Retina (tissue), 1 donor: ENCODE results near the gene SYT2.

Experiments
- DNase-seq: peaks from one replicate; pipeline ENCODE4 v3.0.0-alpha.2; 2016

Gene SYT2

GRCh38 chr1:202703191-202703590 lies 7.1 kb downstream of the SYT2 start:
- DNase-seq: no peak

DNA sequence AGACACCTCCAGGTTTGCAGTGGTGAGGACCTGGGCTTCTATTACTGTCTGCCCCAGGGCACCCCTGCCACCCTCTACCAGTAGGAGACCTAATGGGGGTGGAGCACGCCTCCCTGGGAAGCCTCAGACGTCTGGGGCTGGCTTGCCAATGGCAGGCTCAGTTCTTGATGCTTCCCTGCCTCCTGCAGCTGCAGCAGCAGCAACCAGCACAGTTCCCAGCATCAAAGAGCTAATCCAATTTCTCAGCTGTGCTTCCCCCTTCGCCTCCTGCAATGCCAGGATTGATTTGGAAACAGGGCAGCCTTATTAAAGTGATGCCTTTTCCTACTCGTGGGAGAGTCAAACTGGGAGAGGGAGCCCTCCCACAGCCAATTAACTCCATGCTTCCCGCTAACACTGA lies 8.2 kb downstream of the SYT2 start:
- no peak for DNase-seq

DNA sequence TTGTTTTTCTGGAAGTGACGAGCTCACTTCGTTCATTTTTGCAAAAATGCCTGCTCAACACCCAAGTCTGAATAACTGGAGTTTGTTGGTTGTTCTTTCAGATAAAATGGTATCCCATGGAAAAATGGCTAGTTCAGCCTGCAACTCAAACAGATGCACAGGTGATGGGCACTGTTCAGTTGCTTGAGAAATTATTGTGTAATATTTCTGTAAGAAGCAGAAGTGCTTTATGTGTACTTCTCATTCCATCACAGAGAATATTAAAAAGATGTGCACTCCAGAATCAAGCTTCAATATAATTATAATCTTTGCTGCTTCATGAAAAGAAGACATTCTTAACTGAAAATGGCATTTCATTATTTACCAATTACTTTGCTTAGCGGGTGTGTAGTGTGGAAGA lies 9.1 kb downstream of the SYT2 start:
- DNase-seq: no peak

DNA sequence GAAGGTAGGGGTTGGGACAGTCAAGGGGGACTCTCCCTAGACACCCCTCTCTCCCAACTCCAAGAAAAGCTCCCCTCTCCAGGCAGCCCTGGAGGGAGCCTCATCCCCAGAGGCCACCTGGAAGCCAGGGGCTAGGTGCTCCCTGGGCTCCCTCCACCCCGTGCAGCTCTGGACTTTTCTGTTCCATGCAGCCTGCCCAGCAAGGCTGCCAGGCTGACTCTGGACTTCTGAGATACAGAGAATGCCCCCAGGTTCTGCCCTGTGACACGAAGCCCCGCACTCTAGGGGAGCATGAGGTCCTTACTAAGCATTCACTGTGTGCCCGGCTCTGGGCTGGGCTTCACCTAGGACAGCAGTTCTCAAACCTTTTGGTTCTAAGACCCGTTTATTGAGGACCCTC lies 10.2 kb downstream of the SYT2 start:
- DNase-seq: no peak

DNA sequence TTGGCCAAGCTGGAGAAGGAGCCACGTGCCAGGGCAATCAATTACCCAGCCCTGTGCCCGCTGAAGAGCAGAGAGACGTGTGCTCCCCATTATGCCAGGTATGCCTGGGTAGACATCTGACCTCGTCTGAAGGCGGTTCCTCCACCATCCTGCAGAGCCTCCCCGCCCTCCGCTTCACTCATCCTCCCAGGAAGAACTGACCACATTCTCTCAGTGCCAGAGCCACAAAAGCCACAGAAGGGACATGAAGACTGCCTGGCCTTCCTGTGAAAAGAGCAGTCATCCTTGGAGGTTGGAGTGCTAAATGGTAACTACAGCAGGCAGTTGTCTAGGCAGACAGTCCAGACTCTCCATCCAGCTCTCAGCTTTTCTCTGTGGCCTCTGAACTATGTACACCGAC lies 12.0 kb downstream of the SYT2 start:
- DNase-seq: no peak

GRCh38 chr1:202697038-202697437 lies 13.2 kb downstream of the SYT2 start:
- DNase-seq: no peak

- DNase-seq: no peak
Measured at GRCh38 chr1:202694314-202694713, 15.9 kb downstream of the SYT2 start.

DNA sequence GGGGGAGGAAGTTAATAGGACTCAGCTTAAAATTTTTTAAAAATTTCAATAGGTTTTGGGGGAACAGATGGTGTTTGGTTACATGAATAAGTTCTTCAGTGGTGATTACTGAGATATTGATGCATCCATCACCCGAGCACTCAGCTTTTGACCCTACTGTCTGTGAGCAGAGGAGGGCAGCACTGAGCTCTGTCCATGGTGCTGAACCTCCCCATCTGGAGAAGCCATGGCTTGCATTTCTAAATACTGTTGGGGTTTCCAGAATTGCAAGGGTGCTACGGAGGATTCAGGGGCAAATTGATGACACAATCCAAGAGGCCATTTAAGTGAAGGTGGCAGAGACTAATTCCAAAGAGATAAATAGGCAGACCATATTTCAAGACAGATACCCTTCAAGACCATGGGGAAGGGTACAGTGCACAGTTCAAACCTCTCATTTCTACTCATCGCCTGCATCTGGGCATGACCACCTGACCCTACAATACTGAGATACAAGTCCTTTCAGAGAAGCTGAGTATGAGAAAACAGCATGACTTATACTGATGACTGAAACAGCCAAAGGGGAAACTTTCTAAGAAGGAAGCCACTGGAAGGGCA lies 17.2 kb downstream of the SYT2 start:
- DNase-seq: peak; percentile 58

GRCh38 chr1:202691816-202692215 lies 18.4 kb downstream of the SYT2 start:
- DNase-seq: no peak

DNA sequence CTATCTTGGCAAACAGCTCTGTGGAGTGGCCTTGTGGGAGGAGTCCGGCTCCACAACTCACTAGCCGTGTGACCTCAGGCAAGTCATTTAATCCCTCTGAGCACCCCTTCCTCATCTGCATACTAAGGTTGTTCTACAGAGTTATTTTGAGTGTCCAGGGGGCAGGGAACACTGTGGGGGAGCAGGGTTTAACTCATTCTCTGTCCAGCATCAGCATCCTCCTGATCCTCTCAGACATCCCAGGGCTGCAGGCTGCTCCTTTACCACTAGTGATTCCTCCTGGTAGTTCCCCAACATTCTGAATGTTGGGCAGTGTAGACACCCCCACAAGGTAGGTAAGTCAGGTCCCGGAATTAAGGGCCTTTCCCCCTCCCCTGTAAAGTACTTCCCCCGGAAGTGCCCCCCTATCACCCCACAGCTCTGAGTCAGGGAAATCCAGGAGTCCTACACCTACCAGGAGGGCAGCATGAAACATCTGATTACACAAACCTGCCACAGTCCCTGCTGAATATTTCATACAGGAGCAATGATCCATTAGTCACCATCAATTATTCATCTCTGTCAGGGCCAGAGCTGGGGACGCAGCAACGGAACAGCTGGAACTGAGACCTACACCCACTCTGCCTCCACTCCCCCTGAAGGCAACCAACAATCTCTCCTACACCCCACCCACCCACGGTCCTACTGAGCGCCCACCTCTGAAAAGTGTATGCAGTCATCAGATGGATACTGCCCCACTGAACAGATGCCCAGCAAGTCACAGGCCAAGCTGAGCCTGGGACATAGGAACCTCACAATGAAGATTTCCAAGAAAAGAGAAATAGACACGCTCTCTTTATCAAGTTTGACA lies 20.5 kb downstream of the SYT2 start:
- DNase-seq: no peak

GRCh38 chr1:202689082-202689481 lies 21.2 kb downstream of the SYT2 start:
- DNase-seq: no peak

DNA sequence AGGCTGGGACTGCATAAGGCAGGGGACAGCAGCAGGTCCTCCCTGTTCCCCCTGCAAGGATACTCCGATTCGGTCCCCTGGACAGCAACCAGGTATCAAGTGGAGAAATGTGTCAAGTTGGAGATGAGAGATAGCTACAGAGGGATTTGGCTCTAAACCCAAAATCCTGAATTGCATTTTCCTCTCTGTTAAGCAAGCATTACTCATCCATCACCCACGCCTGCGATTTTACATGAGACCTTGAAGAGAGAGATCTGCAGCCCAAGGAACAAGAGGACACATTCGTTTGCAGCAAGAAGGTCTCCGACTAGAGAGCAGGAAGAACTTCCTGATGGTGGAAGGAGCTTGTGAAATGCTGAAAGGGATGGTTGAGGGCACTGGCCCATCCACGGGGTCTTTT lies 21.9 kb downstream of the SYT2 start:
- no peak for DNase-seq

- no peak for DNase-seq
Measured at GRCh38 chr1:202687798-202688197, 22.5 kb downstream of the SYT2 start.

- no peak for DNase-seq
Measured at GRCh38 chr1:202687370-202687769, 22.9 kb downstream of the SYT2 start.

DNA sequence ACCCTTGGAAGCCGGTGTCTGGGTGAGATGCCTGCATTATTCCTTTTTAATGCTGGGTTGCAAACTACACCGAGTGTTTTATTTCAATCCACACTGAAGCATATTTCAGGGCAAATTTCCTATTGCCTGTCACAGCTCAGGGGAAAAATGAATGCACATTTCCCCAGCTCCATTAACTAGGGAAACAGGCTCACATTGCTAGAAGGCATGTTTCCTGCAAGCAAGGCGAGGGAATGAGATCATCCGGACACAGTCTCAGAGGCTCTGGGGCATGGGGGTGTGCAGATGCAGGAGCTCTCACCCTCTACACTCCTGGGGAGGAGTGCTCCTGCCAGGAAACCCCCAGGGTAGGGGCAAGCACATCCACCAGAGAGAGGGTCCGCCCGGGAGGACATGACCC lies 24.6 kb downstream of the SYT2 start:
- no peak for DNase-seq

DNA sequence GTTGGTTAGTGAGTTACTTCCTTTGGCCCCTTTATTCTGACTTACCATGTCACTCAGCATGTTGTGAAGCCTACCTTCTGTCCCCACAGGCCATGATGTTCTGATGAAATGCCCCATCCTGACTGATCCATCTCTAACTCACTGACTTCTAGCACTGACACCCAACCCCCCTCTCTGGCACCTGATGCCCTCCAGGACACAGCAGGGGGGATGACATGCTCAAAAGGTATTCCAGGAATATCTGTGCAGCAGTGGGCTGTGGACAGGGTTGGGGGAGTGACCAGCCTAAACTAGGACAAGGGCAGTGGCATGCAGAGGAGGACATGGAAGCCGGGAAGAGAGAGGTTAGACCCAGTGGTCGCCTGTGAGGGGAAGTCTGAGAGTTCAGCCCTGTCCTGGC lies 25.5 kb downstream of the SYT2 start:
- no peak for DNase-seq

DNA sequence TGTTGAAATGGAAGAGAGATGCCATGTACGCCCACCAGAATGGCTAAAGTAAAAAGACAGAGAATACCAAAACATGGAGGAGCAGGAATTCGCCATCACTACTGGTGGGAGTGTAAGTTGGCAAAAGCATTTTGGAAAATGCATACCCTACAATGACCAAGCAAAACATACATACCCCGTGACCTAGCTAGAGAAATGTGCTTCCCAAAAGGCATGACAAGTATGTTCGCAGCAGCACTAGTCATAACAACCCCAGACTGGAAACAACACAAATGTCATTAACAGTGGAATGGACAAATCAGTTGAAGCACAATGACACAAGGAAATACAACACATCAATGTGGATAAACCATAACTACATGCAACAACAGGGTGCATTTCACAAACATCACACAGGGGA lies 27.2 kb downstream of the SYT2 start:
- no peak for DNase-seq

- DNase-seq: no peak
Measured at GRCh38 chr1:202682477-202682876, 27.8 kb downstream of the SYT2 start.

GRCh38 chr1:202681736-202682420 lies 28.4 kb downstream of the SYT2 start:
- no peak for DNase-seq

DNA sequence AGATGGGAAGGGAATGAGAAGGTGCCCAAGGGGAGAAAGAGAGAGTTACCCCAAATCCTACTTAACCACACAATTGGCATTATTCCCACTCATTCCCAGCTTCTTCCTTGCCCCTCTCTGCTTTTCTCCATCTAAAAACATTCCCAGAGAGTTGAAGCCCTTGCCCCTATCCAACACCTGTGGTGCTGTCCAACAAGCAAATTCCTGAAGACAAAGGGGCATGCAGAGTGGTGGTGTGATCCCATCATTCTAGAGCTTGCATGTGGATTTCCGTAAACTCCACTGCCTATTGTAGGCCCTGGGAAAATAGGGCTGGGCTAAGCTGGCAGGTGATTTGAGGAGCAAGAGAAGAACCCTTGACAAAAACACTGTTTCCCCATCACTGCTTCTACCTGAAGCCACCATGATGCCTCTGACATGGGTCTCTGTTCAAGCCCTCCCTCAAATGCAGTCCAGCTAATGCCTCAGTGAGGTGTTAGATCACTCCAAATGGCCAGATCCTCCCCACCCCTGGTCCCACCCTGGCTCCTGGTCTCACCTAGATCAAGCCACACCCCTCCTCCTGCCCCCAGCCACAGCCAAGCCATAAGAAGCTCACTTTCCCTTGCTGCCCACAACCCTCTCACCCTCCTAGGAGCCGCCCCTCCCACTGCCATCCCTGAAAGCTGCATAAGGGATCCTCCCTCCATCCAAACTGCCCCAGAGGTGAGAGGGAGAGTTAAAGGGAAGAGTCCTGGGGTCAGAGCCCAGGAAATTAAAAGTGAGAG lies 29.5 kb downstream of the SYT2 start:
- no peak for DNase-seq

DNA sequence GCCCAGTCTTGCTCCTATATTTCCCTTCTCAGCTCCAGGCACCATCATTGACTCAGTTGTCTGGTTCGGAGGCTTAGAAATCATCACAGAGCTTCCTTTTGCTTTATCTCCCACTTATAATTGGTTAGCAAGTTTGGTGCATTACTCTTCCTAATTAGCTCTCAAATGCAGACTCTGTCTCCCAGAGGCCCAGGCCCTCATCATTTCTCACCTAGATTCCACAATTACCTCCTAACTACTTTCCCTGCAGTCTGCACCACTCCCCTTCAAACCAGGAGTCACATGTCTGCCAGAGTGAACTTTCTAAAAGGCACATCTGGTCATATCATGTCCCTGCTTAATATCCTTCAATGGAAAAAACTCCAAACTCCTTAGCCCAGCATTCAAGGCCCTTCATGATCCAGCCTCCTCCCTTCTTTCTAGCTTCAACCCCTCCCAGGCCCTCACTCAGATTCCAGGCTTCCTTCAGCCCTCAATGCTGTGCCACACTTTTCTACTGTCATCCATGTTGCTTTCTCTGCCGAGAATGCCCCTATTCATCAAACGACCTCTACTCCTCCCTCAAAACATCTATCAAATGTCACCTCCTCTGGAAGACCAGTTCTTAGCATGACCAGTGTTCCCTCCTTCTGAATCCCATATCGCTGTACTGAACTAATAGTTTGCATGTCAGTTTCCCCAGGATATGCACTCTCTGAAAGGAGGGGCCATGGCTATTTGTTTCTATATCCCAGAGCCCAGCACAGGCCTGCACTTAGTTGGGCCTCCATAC lies 30.7 kb downstream of the SYT2 start:
- no peak for DNase-seq

- DNase-seq: no peak
Measured at GRCh38 chr1:202677433-202677832, 32.8 kb downstream of the SYT2 start.

GRCh38 chr1:202673531-202673930 lies 36.7 kb downstream of the SYT2 start:
- no peak for DNase-seq
